Middle frontal gyrus (tissue), 1 donor: Measurements from ENCODE around the gene HIPK4.
"Not testable (repeated sequence)": the region's sequence is repeated elsewhere in the genome, so short reads cannot be mapped to it uniquely, and the experiment has no call there.

Source experiments
- DNase-seq: peaks from one replicate; pipeline ENCODE4 v3.0.0-alpha.2; 2015; ENCODE audit warnings: low spot score; ENCODE audit errors: extremely low spot score

Gene HIPK4

DNA sequence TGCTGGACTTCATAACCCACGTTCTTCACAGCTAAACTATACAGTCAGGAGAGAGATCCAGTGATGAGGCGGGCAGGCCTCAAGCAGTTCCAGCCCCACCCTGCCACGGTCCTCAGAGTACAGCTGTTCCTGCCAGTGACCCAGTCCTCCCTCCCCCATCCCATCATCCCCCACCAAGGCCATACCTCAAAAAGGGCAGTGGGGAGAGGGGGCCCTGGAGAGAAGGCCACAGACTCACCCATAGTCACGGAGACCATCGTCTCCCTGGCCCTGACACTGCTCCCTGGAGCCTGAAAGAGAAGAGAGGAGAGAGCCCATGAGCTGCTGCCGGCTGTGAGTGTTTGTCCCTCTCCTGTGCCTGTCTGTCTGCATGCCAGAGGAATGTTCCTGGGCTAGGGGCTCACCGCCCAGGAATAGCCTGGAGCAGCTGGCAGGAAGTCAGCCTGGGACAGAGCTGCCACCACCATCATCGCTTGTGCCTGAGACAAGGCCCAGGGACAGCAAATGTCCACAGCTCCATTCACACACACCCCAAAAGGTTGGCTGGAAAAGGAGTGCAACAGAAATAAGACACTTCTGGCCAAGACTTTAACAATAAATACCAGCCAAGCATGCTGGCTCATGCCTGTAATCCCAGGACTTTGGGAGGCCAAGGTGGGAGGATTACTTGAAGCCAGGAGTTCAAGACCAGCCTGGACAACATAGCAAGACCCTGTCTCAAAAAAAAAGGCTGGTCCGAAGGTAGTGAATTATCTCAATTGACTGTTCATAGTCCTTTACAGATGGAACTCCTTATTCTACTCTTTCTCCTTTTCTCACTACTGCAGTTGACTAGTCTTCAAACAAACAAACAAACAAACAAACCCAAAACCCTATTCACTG, 48.1 kb downstream of the HIPK4 start:
- DNase-seq = no peak

DNA sequence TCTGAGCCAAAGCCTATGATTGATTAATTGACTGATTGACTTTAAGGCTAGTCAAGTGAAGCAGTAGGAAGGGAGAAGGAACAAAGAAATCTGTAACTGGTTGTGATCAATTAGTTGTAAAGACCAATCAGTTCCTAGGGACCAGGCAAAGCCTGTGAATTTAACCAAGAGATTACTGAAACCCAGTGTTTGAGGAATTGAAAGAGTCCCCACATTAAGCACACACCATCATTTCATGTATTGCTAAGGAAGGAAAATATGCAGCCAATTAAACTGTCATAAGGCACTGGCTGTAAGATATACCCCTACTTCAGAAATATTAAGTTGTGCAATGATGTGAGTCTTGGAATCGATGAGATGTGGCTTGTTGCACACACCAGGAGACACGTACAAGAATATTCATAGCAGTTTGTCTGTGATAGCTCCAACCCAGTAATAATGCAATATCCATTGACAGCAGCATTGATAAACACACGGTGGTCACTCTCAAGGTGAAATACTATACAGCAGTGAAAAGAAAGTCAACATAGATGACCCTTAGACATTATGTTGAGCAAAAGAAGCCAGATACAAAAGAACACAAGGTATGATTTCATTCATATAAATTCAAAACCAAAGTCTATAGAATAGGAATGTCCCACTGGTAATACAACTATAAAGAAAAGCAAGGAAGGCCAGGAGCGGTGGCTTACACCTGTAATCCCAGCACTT, 50.8 kb downstream of the HIPK4 start:
- DNase-seq = no peak

DNA sequence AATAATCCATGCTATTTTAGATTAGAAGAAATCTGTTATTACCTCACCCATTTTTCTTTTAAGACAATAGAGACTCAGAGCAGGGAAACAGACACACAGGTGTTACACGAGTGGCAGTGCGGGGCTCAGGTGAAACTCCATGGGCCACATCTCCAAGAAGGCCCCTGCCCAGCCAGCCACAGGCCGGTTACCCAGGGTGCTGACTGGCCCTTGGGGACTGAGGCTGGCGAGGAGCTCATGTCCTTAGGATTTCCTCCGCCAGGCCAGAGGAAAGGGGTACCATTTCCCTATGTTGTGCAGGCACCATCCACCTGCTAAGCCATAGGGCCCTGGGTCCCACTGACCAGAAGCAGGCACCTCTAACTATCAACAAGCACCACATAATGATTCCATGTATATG, 52.4 kb downstream of the HIPK4 start:
- DNase-seq = no peak

DNA sequence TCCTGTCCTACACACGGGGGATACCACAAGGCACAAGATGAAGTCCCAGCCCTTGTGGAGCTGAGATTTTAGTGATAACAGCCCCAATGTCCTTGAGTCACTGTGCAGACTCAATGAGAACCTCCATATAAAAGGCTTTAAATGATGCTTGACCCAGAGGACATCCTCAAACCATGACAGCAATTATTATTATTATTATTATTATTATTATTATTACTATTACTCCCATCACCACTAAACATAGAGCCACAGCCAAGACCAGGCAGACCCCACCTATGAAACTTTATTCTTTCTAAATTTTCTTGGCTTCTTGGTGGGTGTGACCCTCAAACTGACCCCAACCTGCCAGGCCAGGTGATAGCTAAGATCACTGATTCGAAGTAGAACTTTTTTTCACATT, 52.9 kb downstream of the HIPK4 start:
- DNase-seq = no peak

DNA sequence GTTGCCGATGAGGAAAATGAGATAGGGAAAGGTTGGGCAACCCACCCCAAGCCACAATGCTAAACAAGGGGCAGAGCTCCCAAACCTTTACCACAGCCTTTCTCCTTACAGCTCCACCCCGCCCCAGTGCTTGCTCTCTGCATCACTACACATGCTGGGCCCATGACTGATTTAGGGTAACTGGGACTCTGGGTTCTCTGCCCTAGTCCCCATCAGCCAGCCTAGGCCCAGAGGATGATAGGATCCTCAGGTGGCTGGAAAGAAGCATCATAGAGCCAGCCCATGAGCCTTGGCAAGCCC, 53.4 kb downstream of the HIPK4 start:
- no peak for DNase-seq

DNA sequence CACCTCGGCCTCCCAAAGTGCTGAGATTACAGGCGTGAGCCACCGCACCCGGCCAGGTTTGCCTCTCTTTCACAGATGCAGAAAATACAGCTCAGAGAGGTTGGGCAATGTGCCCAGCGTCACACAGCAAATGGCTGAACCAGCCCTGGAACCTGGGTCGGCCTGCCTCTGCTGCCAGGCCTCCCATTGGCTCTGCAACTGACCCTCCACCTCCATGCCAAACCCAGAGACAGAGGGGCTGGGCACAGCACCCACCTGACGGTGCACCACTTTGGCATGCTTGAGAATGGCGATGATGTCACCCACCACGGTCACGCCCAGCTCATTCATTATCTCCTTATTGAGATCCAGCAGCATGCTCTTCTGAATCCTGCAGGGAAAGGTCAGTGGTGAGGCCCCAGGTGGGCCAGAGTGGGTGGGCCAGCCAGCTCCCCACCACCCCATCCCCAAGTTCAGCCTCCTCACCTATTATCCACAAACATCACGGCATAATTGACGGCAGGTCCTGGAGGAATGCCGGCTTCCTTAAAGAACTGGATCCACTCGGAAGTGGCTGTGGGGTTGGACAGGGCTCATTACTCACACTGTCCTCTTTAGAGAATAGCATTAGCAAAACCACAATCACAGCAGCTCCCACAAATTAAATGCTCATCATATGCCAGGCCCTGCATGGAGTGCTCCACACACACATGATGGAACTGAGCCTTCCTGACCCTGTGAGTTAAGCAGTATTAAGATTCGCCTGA, 54.0 kb downstream of the HIPK4 start:
- no peak for DNase-seq

DNA sequence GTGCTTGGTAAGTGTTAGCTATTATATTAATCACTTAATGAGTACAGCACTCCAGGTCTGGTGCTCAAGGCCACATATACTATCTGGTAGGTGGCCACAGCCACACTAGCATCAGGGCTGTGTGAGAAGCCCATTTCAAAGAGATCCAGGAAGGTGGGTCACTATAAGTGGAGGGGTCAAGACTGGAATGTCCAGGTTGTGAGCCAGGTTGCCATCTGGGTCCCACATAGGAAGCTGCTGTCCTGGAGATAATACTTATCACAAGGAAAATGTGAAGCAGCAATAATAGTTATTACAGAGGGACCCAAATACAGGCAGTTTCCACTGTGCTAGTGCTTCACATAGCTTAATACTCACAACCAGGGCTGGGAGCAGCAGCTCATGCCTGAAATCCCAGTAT, 54.9 kb downstream of the HIPK4 start:
- no peak for DNase-seq

DNA sequence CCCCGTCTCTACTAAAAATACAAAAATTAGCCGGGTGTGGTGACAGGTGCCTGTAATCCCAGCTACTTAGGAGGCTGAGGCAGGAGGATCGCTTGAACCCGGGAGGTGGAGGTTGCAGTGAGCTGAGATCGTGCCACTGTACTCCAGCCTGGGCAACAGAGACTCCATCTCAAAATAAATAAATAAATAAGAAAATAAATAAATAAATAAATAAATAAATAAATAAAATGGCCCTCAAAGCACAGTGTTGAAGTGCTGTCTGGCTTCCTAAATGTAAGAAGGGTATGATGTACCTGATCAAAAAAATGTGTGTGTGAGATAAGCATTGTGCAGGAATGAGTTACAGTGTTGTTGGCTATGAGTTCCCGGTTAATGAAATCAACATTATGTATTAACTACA, 56.9 kb downstream of the HIPK4 start:
- not testable (repeated sequence) for DNase-seq

DNA sequence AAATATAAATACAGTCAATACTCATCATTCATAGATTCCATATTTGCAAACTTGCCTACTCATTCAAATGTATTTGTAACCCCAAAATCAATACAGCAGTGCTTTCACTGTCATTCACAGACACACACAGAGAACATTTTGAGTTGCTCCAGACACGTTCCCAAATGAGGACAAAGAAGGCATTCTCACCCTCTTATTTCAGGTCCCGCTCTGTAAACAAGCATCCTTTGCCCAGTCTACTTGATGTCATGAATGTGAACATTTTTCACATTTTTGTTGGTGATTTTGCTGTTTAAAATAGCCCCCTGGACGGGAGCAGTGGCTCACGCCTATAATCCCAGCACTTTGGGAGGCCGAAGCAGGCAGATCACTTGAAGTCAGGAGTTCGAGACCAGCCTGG, 57.3 kb downstream of the HIPK4 start:
- DNase-seq = no peak

DNA sequence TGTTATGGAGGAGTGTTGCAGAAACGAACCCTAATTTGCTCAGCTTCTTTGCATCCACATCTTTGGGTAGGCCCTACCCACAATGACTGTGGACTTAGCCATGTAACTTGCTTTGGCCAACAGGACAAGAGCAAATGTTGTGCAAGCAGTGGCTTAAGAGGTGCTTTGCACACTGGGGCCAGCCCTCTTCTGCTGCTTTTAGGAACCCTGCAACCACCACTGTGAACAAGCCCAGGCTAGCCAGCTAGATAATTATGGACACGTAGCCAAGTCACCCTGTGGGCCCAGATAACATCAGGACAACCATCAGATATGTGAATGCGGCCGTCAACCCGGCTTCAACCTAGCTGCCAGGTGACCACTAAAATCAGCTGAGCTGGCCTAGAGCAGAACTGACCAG, 58.9 kb downstream of the HIPK4 start:
- no peak for DNase-seq
